ENCODE measurements around the gene SYNDIG1. TPM values are rescaled to one million over a fixed set of nuclear protein-coding genes. Genes with fewer than 3 reads are reported as not detected.

The SYNDIG1 gene
- total and polyA plus RNA-seq, 2 of the 4 experiments (the other 2 are of a cell fraction) = not detected

GRCh38 chr20:24492698-24493097 lies 23.3 kb downstream of the SYNDIG1 start:
- H3K56ac ChIP-seq (ENCODE audit: extremely low read depth, insufficient read depth, low read length) = no peak overlapping the region
- no peaks in the 10 kb centered on the region for H3K27me3 ChIP-seq (ENCODE audit: control insufficient read depth, insufficient read depth, low read length)
- no peak overlapping the region for H2BK20ac ChIP-seq (ENCODE audit: low read depth, low read length)
- BruUV-seq (replicated peaks) = no TSS peak
- H2BK120ac ChIP-seq (ENCODE audit: low read depth, low read length) = no peak overlapping the region
- CTCF ChIA-PET = no interaction called here
- ATAC-seq (ENCODE audit: low read depth) (no peak), DNase-seq (no peak)
- no peak overlapping the region for H3K18ac ChIP-seq (ENCODE audit: low read depth, low read length)
- no peak overlapping the region for H3K4me2 ChIP-seq (ENCODE audit: low read depth, low read length)
- no peak overlapping the region for H2BK15ac ChIP-seq (ENCODE audit: low read depth, low read length)
- no peak overlapping the region for H3K4ac ChIP-seq (ENCODE audit: low read depth, low read length)
- no peaks in the 10 kb centered on the region for H3K79me1 ChIP-seq (ENCODE audit: low read depth in 1 of 2, low read length in 2 of 2)
- dilution Hi-C loops (cut with HindIII; ENCODE audit: low sequenced_read_pairs, unreplicated experiment) (no loop called here), intact Hi-C loops (cut with micrococcal nuclease) (no loop called here), in situ Hi-C loops (cut with MboI; ENCODE audit: low sequenced_read_pairs) (no loop called here)
- H3K23ac ChIP-seq (ENCODE audit: low read depth, low read length) = no peak overlapping the region
- H2AFZ ChIP-seq (replicated peaks; ENCODE audit: low read length, poor library complexity) = no peak overlapping the region
- H4K5ac ChIP-seq (ENCODE audit: low read depth, low read length) = no peak overlapping the region
- no peak overlapping the region for H4K91ac ChIP-seq (ENCODE audit: insufficient read depth, low read depth, low read length)
- POLR2A ChIA-PET (ENCODE audit: unreplicated experiment) = no interaction called here
- no peak overlapping the region for H4K8ac ChIP-seq (ENCODE audit: low read depth in 2 of 2, low read length in 2 of 2)
- no peak overlapping the region for H2AK9ac ChIP-seq (replicated peaks; ENCODE audit: low read depth, low read length, poor library complexity)
- no peaks in the 10 kb centered on the region for H3K36me3 ChIP-seq (ENCODE audit: control insufficient read depth, insufficient read depth, low read length)
- H3K4me3 ChIP-seq (ENCODE audit: insufficient read depth, low read depth, low read length) = no peak overlapping the region
- TF ChIP-seq RFX5 (IDR thresholded peaks at IDR 0.05; ENCODE audit: low read depth, low read length) (no peak), ELK1 (IDR thresholded peaks at IDR 0.05; ENCODE audit: borderline replicate concordance, low read depth, low read length) (no peak), RAD21 (IDR thresholded peaks at IDR 0.05; ENCODE audit: low read length) (no peak), BHLHE40 (IDR thresholded peaks at IDR 0.05; ENCODE audit: low read depth, low read length) (no peak), CHD1 (IDR thresholded peaks at IDR 0.05; ENCODE audit: low read depth, low read length) (no peak), CTCF (conservative IDR thresholded peaks at IDR 0.05; ENCODE audit: low read depth, low read length) (no peak), USF2 (IDR thresholded peaks at IDR 0.05; ENCODE audit: low read depth, low read length) (no peak)
- peaks cover 7% of the 10 kb centered on the region; the same call in 1 of the 2 replicates for H3K9me1 ChIP-seq (ENCODE audit: insufficient read depth, low read length)
- H3K9ac ChIP-seq (ENCODE audit: low read depth, low read length) = no peak overlapping the region
- WGBS, 2 experiments (ENCODE audit: extremely low coverage in 2 of 2, insufficient read length in 1 of 2) = 50% methylated on average over 1 of the region's 2 CpGs; no CpG with 5 or more reads in 1 of the 2 experiments
- H3K9me3 ChIP-seq (ENCODE audit: control insufficient read depth, insufficient read depth, low read length) = no peaks in the 10 kb centered on the region
- H3K14ac ChIP-seq (replicated peaks; ENCODE audit: low read depth, low read length) = no peak overlapping the region
- H2BK5ac ChIP-seq (ENCODE audit: low read depth, low read length, poor library complexity, severe bottlenecking) = no peak overlapping the region
- H4K20me1 ChIP-seq (ENCODE audit: insufficient read depth, low read length) = no peaks in the 10 kb centered on the region
- no peak overlapping the region for H2AK5ac ChIP-seq (ENCODE audit: low read depth, low read length)
- no peaks in the 10 kb centered on the region for H3K4me1 ChIP-seq (ENCODE audit: control insufficient read depth, insufficient read depth, low read length)
- H3K27ac ChIP-seq (ENCODE audit: insufficient read depth, low read length) = no peak overlapping the region

Measured in IMR-90 (cell line).